HepG2 (cell line): ENCODE data around the gene NABP1. TPM values are rescaled to one million over a fixed set of nuclear protein-coding genes. Genes with fewer than 3 reads are reported as not detected.
A peak's percentile ranks its signal among the peaks of the same experiment; 100 is the strongest.

Experiments used
- HMGXB3 ChIP-seq: sonication (generic); formaldehyde crosslinking; IDR thresholded peaks from 2 replicates; pipeline ENCODE4 v1.4.0; 2020; ENCODE audit warnings: missing genetic modification reagents, borderline replicate concordance
- IRF9 ChIP-seq: sonication (generic); formaldehyde crosslinking; IDR thresholded peaks from 2 replicates; pipeline ENCODE4 v1.8.0; 2022; ENCODE audit warnings: missing genetic modification reagents, mild to moderate bottlenecking, borderline replicate concordance
- LBX2 ChIP-seq: sonication (generic); formaldehyde crosslinking; IDR thresholded peaks from 2 replicates; pipeline ENCODE4 v1.5.0; 2020; ENCODE audit warnings: missing genetic modification reagents, mild to moderate bottlenecking, borderline replicate concordance
- NCOA1 ChIP-seq: sonication (generic); formaldehyde crosslinking; IDR thresholded peaks from 2 replicates; pipeline ENCODE4 v1.9.0; 2021; ENCODE audit warnings: missing genetic modification reagents
- REL ChIP-seq: sonication (generic); formaldehyde crosslinking; conservative IDR thresholded peaks from 2 replicates; pipeline ENCODE4 v1.8.0; 2022; ENCODE audit warnings: mild to moderate bottlenecking, missing genetic modification reagents, moderate library complexity
- SIN3B ChIP-seq: fragments of 150-350 bp; IDR thresholded peaks from 2 replicates; pipeline ENCODE4 v1.6.1; 2014; ENCODE audit warnings: low read length
- TBX2 ChIP-seq: sonication (generic); formaldehyde crosslinking; IDR thresholded peaks from 2 replicates; pipeline ENCODE4 v1.5.0; 2020; ENCODE audit warnings: missing genetic modification reagents, mild to moderate bottlenecking, borderline replicate concordance
- ZNF251 ChIP-seq: sonication (generic); formaldehyde crosslinking; IDR thresholded peaks from 2 replicates; pipeline ENCODE4 v1.9.0; 2021; ENCODE audit warnings: mild to moderate bottlenecking, missing genetic modification reagents
- ZNF337 ChIP-seq: sonication (generic); formaldehyde crosslinking; IDR thresholded peaks from 2 replicates; pipeline ENCODE4 v1.5.1; 2020; ENCODE audit warnings: missing genetic modification reagents, low read depth, mild to moderate bottlenecking, borderline replicate concordance
- ZNF484 ChIP-seq: sonication (generic); formaldehyde crosslinking; IDR thresholded peaks from 2 replicates; pipeline ENCODE4 v1.5.1; 2020; ENCODE audit warnings: mild to moderate bottlenecking, low read depth, missing genetic modification reagents, borderline replicate concordance
- ZNF503 ChIP-seq: sonication (generic); formaldehyde crosslinking; IDR thresholded peaks from 2 replicates; pipeline ENCODE4 v1.4.0; 2020; ENCODE audit warnings: missing genetic modification reagents
- ZNF543 ChIP-seq: sonication (generic); formaldehyde crosslinking; IDR thresholded peaks from 2 replicates; pipeline ENCODE4 v1.4.0; 2020; ENCODE audit warnings: mild to moderate bottlenecking, missing genetic modification reagents
- ZNF557 ChIP-seq: sonication (generic); formaldehyde crosslinking; IDR thresholded peaks from 2 replicates; pipeline ENCODE4 v1.4.0; 2020; ENCODE audit warnings: missing genetic modification reagents
- ZNF674 ChIP-seq: sonication (generic); formaldehyde crosslinking; IDR thresholded peaks from 2 replicates; pipeline ENCODE4 v1.5.0; 2020; ENCODE audit warnings: low read depth, mild to moderate bottlenecking, missing genetic modification reagents
- ZNF788 ChIP-seq: sonication (generic); formaldehyde crosslinking; IDR thresholded peaks from 2 replicates; pipeline ENCODE4 v1.5.0; 2020; ENCODE audit warnings: mild to moderate bottlenecking, missing genetic modification reagents, borderline replicate concordance
- ZNF800 ChIP-seq: sonication (generic); formaldehyde crosslinking; IDR thresholded peaks from 2 replicates; pipeline ENCODE4 v1.4.0; 2020; ENCODE audit warnings: missing genetic modification reagents
- ZSCAN21 ChIP-seq: sonication (generic); formaldehyde crosslinking; IDR thresholded peaks from 2 replicates; pipeline ENCODE4 v1.8.0; 2022; ENCODE audit warnings: mild to moderate bottlenecking, missing genetic modification reagents, moderate library complexity, borderline replicate concordance
- ZSCAN31 ChIP-seq: sonication (generic); formaldehyde crosslinking; IDR thresholded peaks from 2 replicates; pipeline ENCODE4 v1.5.0; 2020; ENCODE audit warnings: low read depth, mild to moderate bottlenecking, missing genetic modification reagents
- polyA plus RNA-seq, 8 experiments: library from polyadenylated mRNA; depleted of rRNA in 3 of 8; stranded (reverse) in 7 of 8; unstranded in 1 of 8; fragments of >200 nt; fragmentation: Illumina TruSeq in 4 of 8; extraction: Trizol in 4 of 8; gene quantifications; 2 replicates each; pipeline versions ENCODE4 v1.2.1 to v1.2.3, GENCODE V29; 2011 to 2016; ENCODE audit warnings: low read depth in 4 of 8, missing spikeins in 1 of 8, mixed read lengths in 1 of 8; ENCODE audit not compliant: insufficient read depth in 1 of 8
- total RNA-seq, 5 experiments: library from RNA; depleted of rRNA; stranded (reverse); fragments of >200 nt; fragmentation: Illumina TruSeq; extraction: Trizol; gene quantifications; 2 replicates each; pipeline ENCODE4 v1.2.3, GENCODE V29; 2016; ENCODE audit warnings: low read depth in 1 of 5

The NABP1 gene
- total and polyA plus RNA-seq, 2 of the 13 experiments (the other 11 are each of a cell fraction or from before 2014, with no cell fraction given), result 14.9 to 19.8 TPM

DNA sequence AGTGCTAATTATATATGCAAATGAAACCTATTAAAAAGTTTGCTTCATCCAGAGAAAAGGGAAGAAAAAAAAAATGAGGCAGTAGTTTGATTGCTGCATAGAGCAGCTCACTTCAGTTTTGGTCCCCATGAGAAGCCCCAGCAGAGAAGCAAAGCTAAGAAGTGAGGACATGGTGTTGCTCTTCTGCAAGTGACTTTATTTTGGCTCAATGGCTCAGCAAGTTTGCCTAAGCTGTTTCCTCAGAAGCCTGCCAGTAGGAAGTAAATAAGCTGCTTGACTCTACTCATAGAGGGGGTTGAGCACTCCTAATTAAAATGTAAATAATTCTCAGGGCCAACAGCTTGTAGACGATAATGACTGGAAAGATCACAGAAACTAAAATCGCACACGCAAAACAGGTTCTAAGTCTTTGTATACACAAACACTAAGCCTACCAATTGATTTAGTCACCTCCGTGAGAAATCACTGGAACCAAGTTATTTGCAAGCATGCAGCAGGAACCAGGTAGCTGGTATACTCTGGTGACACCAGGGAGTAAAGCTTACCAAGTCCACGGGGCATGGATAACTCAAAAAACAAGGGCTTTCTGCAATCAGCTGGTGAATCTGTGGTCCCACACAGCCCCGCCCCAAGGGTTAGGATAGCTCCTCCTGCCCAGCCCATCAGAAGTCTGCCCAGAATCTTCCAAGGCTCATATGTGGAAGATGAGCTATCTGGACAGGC lies 39.7 kb upstream of the NABP1 start (continued):
- TF ChIP-seq SIN3B, result no peak
- TF ChIP-seq TBX2 (CRISPR knock-in tag), result peak; percentile 85
- TF ChIP-seq ZNF484, result no peak
- no peak for TF ChIP-seq ZNF674 (CRISPR knock-in tag)
- no peak for TF ChIP-seq ZNF251 (CRISPR knock-in tag)
- no peak for TF ChIP-seq ZNF788
- TF ChIP-seq ZSCAN31 (CRISPR knock-in tag), result 0 out of 2 replicates have a peak, but pooled peaks have one; percentile 55
- TF ChIP-seq IRF9 (CRISPR knock-in tag), result no peak
- TF ChIP-seq ZNF557, result no peak
- TF ChIP-seq ZNF337 (CRISPR knock-in tag), result no peak
- TF ChIP-seq REL, result 0 out of 2 replicates have a peak, but pooled peaks have one; percentile 1
- TF ChIP-seq ZNF503 (CRISPR knock-in tag), result peak; percentile 9; the same call in 1 of the 2 replicates
- no peak for TF ChIP-seq ZSCAN21 (CRISPR knock-in tag)
- TF ChIP-seq ZNF543 (CRISPR knock-in tag), result no peak
- no peak for TF ChIP-seq LBX2 (CRISPR knock-in tag)
- TF ChIP-seq NCOA1 (CRISPR knock-in tag), result no peak
- TF ChIP-seq HMGXB3 (CRISPR knock-in tag), result no peak
- no peak for TF ChIP-seq ZNF800 (CRISPR knock-in tag)
